ENCODE data around the gene IFNGR2. TPM values are rescaled to one million over a fixed set of nuclear protein-coding genes. Genes with fewer than 3 reads are reported as not detected.

The IFNGR2 gene
- total RNA-seq, 4 donors from 2014 or later: 53.7 to 96.3 (median 67.6) TPM

DNA sequence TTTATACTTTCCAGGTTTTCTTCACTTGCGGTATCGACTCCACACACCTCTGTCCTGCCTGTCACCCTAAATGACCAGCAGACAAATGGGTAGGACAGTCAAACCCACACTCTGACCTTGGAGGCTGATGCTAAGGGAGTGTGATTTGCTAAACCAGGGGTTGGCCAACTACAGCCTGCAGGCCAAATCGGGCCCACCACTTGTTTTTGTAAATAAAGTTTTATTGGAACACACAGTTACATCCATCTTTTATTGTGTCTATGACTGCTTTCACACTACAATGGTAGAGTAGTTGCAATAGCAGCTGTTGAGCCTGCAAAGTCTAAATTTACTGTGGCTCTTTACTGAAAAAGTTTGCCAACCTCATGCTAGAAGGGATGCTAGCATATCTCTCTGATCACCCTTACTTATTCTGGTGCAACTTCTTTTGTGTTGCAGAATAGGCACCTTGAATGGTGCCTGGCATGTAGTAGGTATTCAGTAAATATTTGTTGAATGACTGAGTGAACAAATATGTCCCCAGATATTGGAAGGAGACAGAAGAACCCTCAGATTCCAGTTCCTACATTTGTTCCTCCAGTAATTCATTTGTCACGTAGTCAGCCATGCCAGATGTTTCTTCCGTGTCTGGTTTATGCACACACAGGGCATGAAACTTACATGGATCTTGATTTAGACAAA lies 18.6 kb downstream of the IFNGR2 start:
- peaks cover 0 to 5% (median 0%) of the 10 kb centered on the region in 4 donors for H3K4me1 ChIP-seq
- no peak overlapping the region for H3K4me3 ChIP-seq
- H3K9me3 ChIP-seq: no peaks in the 10 kb centered on the region
- no peak for TF ChIP-seq POLR2A (IDR thresholded peaks at IDR 0.05)
- peaks cover 0 to 62% (median 0%) of the 10 kb centered on the region in 3 donors for H3K36me3 ChIP-seq
- no peak for DNase-seq
- no peaks in the 10 kb centered on the region for H3K27me3 ChIP-seq
- H3K27ac ChIP-seq: no peak overlapping the region

- Histone ChIP-seq H3K27ac (peak overlapping the region in 1 of 4 donors; percentile 77), H3K9me3 (no peaks in the 10 kb centered on the region), H3K4me1 (no peaks in the 10 kb centered on the region), H3K4me3 (no peak overlapping the region), H3K36me3 (peaks cover 0 to 75% (median 0%) of the 10 kb centered on the region in 3 donors), H3K27me3 (no peaks in the 10 kb centered on the region)
- TF ChIP-seq POLR2A (IDR thresholded peaks at IDR 0.05): no peak
- TF ChIP-seq, protein P1, sequence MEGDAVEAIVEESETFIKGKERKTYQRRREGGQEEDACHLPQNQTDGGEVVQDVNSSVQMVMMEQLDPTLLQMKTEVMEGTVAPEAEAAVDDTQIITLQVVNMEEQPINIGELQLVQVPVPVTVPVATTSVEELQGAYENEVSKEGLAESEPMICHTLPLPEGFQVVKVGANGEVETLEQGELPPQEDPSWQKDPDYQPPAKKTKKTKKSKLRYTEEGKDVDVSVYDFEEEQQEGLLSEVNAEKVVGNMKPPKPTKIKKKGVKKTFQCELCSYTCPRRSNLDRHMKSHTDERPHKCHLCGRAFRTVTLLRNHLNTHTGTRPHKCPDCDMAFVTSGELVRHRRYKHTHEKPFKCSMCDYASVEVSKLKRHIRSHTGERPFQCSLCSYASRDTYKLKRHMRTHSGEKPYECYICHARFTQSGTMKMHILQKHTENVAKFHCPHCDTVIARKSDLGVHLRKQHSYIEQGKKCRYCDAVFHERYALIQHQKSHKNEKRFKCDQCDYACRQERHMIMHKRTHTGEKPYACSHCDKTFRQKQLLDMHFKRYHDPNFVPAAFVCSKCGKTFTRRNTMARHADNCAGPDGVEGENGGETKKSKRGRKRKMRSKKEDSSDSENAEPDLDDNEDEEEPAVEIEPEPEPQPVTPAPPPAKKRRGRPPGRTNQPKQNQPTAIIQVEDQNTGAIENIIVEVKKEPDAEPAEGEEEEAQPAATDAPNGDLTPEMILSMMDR (IDR thresholded peaks at IDR 0.05): no peak
- no peak for DNase-seq
Measured at GRCh38 chr21:33424214-33424613, 21.0 kb downstream of the IFNGR2 start.

GRCh38 chr21:33425825-33426224 lies 22.6 kb downstream of the IFNGR2 start:
- Histone ChIP-seq H3K27me3 (no peaks in the 10 kb centered on the region), H3K9me3 (no peaks in the 10 kb centered on the region), H3K36me3 (peaks cover 0 to 83% (median 0%) of the 10 kb centered on the region in 3 donors), H3K4me3 (no peak overlapping the region), H3K4me1 (no peaks in the 10 kb centered on the region), H3K27ac (peak overlapping the region in 2 of 4 donors; percentile 46 to 77)
- DNase-seq: no peak
- TF ChIP-seq POLR2A (IDR thresholded peaks at IDR 0.05): no peak

DNA sequence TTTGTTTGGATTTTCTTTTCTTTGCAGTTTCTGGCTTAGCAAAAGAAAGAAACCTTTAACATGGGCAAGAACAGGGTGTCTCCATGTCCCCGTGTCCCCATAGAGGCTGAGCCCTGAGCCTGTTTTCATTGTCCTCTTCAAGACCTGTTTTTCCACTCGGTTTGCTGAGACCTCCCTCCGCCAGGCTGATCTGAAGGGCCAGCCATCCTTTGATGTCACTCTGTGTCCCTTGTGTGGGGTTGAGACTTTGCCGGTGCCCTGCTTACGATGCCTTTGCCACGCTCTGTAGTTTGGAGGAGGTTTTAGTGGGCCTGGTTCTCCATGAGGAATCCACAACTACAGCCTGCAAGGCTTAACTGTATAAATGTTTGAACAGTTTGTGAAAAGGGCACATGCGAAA lies 23.8 kb downstream of the IFNGR2 start:
- H3K4me1 ChIP-seq: no peaks in the 10 kb centered on the region
- TF ChIP-seq POLR2A (IDR thresholded peaks at IDR 0.05): no peak
- TF ChIP-seq, protein P1 (IDR thresholded peaks at IDR 0.05): no peak
- no peaks in the 10 kb centered on the region for H3K9me3 ChIP-seq
- no peak overlapping the region for H3K4me3 ChIP-seq
- H3K36me3 ChIP-seq: peaks cover 0 to 84% (median 0%) of the 10 kb centered on the region in 3 donors
- no peak for DNase-seq
- H3K27me3 ChIP-seq: no peaks in the 10 kb centered on the region
- no peak overlapping the region for H3K27ac ChIP-seq

DNA sequence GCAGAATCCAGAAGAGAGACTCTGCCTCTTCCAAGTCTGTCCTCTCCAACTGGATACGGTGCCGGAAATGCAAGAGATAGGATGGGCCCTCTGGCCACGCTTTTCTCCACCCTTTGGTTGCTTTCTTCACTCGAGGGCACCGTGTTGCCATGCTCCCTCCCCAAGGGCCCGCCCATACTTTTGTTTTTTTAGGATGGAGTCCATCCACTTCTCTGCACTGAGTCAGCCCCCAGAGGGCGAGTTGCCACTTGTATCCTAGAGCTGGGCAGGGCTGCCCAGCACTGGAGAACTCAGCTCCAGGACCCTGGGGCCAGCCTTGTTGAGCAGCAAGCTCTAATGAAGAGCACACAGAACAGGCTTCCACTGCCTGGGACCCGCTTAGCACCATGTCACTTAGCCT lies 25.5 kb downstream of the IFNGR2 start:
- TF ChIP-seq, protein P1 (IDR thresholded peaks at IDR 0.05): no peak
- no peak for TF ChIP-seq POLR2A (IDR thresholded peaks at IDR 0.05)

DNA sequence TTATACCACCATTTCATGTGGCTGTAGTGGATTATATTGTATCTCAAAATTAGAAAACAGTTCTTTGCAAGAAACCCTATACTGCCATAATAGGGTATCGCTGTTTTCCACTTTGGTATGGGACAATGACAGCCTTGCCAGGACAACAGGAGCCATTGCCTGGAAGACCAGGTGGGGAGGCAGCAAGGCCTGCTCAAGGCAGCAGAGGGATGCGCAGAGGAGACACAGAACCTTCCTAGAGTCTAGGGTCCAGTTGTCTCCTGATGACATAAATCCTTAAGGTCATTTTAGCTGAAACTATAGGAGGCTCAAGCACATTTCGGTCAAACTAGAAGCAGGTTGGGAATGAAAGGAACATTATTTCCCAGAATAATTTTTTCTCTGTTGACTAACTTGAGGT lies 27.6 kb downstream of the IFNGR2 start:
- peaks cover 0 to 14% (median 2%) of the 10 kb centered on the region in 4 donors for H3K4me1 ChIP-seq
- no peak overlapping the region for H3K4me3 ChIP-seq
- peaks cover 0 to 87% (median 0%) of the 10 kb centered on the region in 3 donors for H3K36me3 ChIP-seq
- H3K27me3 ChIP-seq: no peaks in the 10 kb centered on the region
- no peak for DNase-seq
- H3K27ac ChIP-seq: no peak overlapping the region
- no peaks in the 10 kb centered on the region for H3K9me3 ChIP-seq
- TF ChIP-seq POLR2A (IDR thresholded peaks at IDR 0.05): no peak
- TF ChIP-seq, protein P1 (IDR thresholded peaks at IDR 0.05): no peak

More for the DNA sequence above, 25.5 kb downstream of the IFNGR2 start:
- Histone ChIP-seq H3K27ac (peak overlapping the region in 1 of 4 donors; percentile 18), H3K4me1 (no peaks in the 10 kb centered on the region), H3K4me3 (no peak overlapping the region), H3K27me3 (no peaks in the 10 kb centered on the region), H3K36me3 (peaks cover 0 to 88% (median 0%) of the 10 kb centered on the region in 3 donors), H3K9me3 (no peaks in the 10 kb centered on the region)
- DNase-seq: no peak

Measured in Peyer's patch (tissue), 4 donors.